K562 (cell line): Measurements from ENCODE around the gene RPL14. TPM values are rescaled to one million over a fixed set of nuclear protein-coding genes. Genes with fewer than 3 reads are reported as not detected.

Experiments
- ELF4 ChIP-seq: fragments of 450-650 bp; formaldehyde crosslinking; IDR thresholded peaks from 2 replicates; pipeline ENCODE4 v1.4.0; 2022; ENCODE audit warnings: missing genetic modification characterization
- KAT7 ChIP-seq: sonication (generic); formaldehyde crosslinking; IDR thresholded peaks from 2 replicates; pipeline ENCODE4 v1.8.0; 2022; ENCODE audit warnings: missing genetic modification reagents, mild to moderate bottlenecking, borderline replicate concordance
- MYC ChIP-seq, 2 experiments: fragments of 250-450 bp in 1 of 2; sonication (Bioruptor Pico) in 1 of 2; IDR thresholded peaks; 2 replicates each; pipeline versions ENCODE4 v1.5.1 to v1.6.1; 2012 to 2021; ENCODE audit warnings: low read depth in 2 of 2, borderline replicate concordance in 1 of 2, improper control_type of control experiment in 1 of 2, low read length in 1 of 2, mild to moderate bottlenecking in 1 of 2, moderate library complexity in 1 of 2
- NCOA6 ChIP-seq: fragments of 450-650 bp; IDR thresholded peaks from 2 replicates; pipeline ENCODE4 v1.6.1; 2017; ENCODE audit warnings: mild to moderate bottlenecking
- SMARCA4 ChIP-seq: fragments of 450-650 bp; IDR thresholded peaks from 2 replicates; pipeline ENCODE4 v1.6.1; 2016
- SREBF1 ChIP-seq: fragments of 150-350 bp; IDR thresholded peaks from 2 replicates; pipeline ENCODE4 v1.6.1; 2014; ENCODE audit warnings: antibody characterized with exemption, low read depth, low read length, borderline replicate concordance
- TOE1 ChIP-seq, 2 experiments: fragments of 450-650 bp in 1 of 2; sonication (generic) in 1 of 2; formaldehyde crosslinking in 1 of 2; IDR thresholded peaks; 2 replicates each; pipeline versions ENCODE4 v1.7.1 to v1.8.0; 2016 to 2022; ENCODE audit warnings: borderline replicate concordance in 2 of 2, mild to moderate bottlenecking in 2 of 2, antibody characterized with exemption in 1 of 2, inconsistent platforms in 1 of 2, low read depth in 1 of 2, missing genetic modification reagents in 1 of 2, moderate library complexity in 1 of 2
- WHSC1 ChIP-seq: IDR thresholded peaks from one replicate; pipeline ENCODE4 v1.6.1; 2012; ENCODE audit warnings: low read length, control low read depth, inconsistent platforms
- ZNF12 ChIP-seq: sonication (generic); formaldehyde crosslinking; IDR thresholded peaks from 2 replicates; pipeline ENCODE4 v1.4.0; 2020; ENCODE audit warnings: mild to moderate bottlenecking, missing genetic modification reagents
- ZNF253 ChIP-seq: fragments of 250-450 bp; sonication (Bioruptor Pico); conservative IDR thresholded peaks from 2 replicates; pipeline ENCODE4 v1.6.1; 2021; ENCODE audit warnings: mild to moderate bottlenecking
- polyA plus RNA-seq, 8 experiments: library from polyadenylated mRNA; depleted of rRNA in 4 of 8; stranded (reverse) in 5 of 8; unstranded in 3 of 8; fragments of >200 nt; fragmentation: Nextera tagmentation in 2 of 8; fragmentation: Illumina TruSeq in 1 of 8; extraction: Ambion mirVana in 2 of 8; extraction: Trizol in 1 of 8; gene quantifications; 2 replicates each; pipeline versions ENCODE4 v1.2.1 to v1.2.3, GENCODE V29; 2011 to 2014; ENCODE audit warnings: inconsistent platforms in 1 of 8, missing spikeins in 1 of 8
- total RNA-seq, 7 experiments: library from RNA; depleted of rRNA in 6 of 7; stranded (reverse); fragments of >200 nt in 6 of 7; fragmentation: Illumina TruSeq in 2 of 7; extraction: Trizol in 2 of 7; gene quantifications; 2 replicates each; pipeline versions ENCODE4 v1.2.1 to v1.2.3, GENCODE V29; 2011 to 2021; ENCODE audit warnings: low replicate concordance in 1 of 7
- TF ChIP-seq, protein P1 (sequence below): fragments of 450-650 bp; IDR thresholded peaks from 2 replicates; pipeline ENCODE4 v1.6.1; 2016; ENCODE audit warnings: mild to moderate bottlenecking, moderate library complexity
- TF ChIP-seq, protein P2 (sequence below): sonication (generic); IDR thresholded peaks from 2 replicates; pipeline ENCODE4 v1.6.1; 2016
- TF ChIP-seq, protein P3 (sequence below): sonication (generic); formaldehyde crosslinking; IDR thresholded peaks from 2 replicates; pipeline ENCODE4 v1.8.1; 2023; ENCODE audit warnings: mild to moderate bottlenecking, missing genetic modification reagents

RPL14 gene
- total and polyA plus RNA-seq, 9 of the 15 experiments (the other 6 are each of a cell fraction or from before 2014, with no cell fraction given), result 851 to 4,649 (median 2,133) TPM

GRCh38 chr3:40452562-40452875 is 4.6 kb upstream of the RPL14 start (continued):
- TF ChIP-seq, protein P1, sequence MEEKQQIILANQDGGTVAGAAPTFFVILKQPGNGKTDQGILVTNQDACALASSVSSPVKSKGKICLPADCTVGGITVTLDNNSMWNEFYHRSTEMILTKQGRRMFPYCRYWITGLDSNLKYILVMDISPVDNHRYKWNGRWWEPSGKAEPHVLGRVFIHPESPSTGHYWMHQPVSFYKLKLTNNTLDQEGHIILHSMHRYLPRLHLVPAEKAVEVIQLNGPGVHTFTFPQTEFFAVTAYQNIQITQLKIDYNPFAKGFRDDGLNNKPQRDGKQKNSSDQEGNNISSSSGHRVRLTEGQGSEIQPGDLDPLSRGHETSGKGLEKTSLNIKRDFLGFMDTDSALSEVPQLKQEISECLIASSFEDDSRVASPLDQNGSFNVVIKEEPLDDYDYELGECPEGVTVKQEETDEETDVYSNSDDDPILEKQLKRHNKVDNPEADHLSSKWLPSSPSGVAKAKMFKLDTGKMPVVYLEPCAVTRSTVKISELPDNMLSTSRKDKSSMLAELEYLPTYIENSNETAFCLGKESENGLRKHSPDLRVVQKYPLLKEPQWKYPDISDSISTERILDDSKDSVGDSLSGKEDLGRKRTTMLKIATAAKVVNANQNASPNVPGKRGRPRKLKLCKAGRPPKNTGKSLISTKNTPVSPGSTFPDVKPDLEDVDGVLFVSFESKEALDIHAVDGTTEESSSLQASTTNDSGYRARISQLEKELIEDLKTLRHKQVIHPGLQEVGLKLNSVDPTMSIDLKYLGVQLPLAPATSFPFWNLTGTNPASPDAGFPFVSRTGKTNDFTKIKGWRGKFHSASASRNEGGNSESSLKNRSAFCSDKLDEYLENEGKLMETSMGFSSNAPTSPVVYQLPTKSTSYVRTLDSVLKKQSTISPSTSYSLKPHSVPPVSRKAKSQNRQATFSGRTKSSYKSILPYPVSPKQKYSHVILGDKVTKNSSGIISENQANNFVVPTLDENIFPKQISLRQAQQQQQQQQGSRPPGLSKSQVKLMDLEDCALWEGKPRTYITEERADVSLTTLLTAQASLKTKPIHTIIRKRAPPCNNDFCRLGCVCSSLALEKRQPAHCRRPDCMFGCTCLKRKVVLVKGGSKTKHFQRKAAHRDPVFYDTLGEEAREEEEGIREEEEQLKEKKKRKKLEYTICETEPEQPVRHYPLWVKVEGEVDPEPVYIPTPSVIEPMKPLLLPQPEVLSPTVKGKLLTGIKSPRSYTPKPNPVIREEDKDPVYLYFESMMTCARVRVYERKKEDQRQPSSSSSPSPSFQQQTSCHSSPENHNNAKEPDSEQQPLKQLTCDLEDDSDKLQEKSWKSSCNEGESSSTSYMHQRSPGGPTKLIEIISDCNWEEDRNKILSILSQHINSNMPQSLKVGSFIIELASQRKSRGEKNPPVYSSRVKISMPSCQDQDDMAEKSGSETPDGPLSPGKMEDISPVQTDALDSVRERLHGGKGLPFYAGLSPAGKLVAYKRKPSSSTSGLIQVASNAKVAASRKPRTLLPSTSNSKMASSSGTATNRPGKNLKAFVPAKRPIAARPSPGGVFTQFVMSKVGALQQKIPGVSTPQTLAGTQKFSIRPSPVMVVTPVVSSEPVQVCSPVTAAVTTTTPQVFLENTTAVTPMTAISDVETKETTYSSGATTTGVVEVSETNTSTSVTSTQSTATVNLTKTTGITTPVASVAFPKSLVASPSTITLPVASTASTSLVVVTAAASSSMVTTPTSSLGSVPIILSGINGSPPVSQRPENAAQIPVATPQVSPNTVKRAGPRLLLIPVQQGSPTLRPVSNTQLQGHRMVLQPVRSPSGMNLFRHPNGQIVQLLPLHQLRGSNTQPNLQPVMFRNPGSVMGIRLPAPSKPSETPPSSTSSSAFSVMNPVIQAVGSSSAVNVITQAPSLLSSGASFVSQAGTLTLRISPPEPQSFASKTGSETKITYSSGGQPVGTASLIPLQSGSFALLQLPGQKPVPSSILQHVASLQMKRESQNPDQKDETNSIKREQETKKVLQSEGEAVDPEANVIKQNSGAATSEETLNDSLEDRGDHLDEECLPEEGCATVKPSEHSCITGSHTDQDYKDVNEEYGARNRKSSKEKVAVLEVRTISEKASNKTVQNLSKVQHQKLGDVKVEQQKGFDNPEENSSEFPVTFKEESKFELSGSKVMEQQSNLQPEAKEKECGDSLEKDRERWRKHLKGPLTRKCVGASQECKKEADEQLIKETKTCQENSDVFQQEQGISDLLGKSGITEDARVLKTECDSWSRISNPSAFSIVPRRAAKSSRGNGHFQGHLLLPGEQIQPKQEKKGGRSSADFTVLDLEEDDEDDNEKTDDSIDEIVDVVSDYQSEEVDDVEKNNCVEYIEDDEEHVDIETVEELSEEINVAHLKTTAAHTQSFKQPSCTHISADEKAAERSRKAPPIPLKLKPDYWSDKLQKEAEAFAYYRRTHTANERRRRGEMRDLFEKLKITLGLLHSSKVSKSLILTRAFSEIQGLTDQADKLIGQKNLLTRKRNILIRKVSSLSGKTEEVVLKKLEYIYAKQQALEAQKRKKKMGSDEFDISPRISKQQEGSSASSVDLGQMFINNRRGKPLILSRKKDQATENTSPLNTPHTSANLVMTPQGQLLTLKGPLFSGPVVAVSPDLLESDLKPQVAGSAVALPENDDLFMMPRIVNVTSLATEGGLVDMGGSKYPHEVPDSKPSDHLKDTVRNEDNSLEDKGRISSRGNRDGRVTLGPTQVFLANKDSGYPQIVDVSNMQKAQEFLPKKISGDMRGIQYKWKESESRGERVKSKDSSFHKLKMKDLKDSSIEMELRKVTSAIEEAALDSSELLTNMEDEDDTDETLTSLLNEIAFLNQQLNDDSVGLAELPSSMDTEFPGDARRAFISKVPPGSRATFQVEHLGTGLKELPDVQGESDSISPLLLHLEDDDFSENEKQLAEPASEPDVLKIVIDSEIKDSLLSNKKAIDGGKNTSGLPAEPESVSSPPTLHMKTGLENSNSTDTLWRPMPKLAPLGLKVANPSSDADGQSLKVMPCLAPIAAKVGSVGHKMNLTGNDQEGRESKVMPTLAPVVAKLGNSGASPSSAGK, result peak; percentile 42
- peak; percentile 81 for TF ChIP-seq TOE1 (IDR thresholded peaks at IDR 0.05; ENCODE audit: borderline replicate concordance)
- TF ChIP-seq TOE1 (CRISPR knock-in tag; IDR thresholded peaks at IDR 0.05; ENCODE audit: borderline replicate concordance, low read depth), result no peak
- 0 out of 2 replicates have a peak, but pooled peaks have one; percentile 19 for TF ChIP-seq SMARCA4
- TF ChIP-seq, protein P2, sequence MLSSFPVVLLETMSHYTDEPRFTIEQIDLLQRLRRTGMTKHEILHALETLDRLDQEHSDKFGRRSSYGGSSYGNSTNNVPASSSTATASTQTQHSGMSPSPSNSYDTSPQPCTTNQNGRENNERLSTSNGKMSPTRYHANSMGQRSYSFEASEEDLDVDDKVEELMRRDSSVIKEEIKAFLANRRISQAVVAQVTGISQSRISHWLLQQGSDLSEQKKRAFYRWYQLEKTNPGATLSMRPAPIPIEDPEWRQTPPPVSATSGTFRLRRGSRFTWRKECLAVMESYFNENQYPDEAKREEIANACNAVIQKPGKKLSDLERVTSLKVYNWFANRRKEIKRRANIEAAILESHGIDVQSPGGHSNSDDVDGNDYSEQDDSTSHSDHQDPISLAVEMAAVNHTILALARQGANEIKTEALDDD, result peak; percentile 57
- no peak for TF ChIP-seq SREBF1
- no peak for TF ChIP-seq ZNF253 (CRISPR knock-in tag)
- 0 out of 2 replicates have a peak, but pooled peaks have one; percentile 19 for TF ChIP-seq ZNF12 (CRISPR knock-in tag)
- TF ChIP-seq NCOA6, result 0 out of 2 replicates have a peak, but pooled peaks have one; percentile 49
- TF ChIP-seq WHSC1, result no peak
- peak; percentile 84; the same call in 1 of the 2 replicates for TF ChIP-seq KAT7 (CRISPR knock-in tag)
- TF ChIP-seq, protein P3, sequence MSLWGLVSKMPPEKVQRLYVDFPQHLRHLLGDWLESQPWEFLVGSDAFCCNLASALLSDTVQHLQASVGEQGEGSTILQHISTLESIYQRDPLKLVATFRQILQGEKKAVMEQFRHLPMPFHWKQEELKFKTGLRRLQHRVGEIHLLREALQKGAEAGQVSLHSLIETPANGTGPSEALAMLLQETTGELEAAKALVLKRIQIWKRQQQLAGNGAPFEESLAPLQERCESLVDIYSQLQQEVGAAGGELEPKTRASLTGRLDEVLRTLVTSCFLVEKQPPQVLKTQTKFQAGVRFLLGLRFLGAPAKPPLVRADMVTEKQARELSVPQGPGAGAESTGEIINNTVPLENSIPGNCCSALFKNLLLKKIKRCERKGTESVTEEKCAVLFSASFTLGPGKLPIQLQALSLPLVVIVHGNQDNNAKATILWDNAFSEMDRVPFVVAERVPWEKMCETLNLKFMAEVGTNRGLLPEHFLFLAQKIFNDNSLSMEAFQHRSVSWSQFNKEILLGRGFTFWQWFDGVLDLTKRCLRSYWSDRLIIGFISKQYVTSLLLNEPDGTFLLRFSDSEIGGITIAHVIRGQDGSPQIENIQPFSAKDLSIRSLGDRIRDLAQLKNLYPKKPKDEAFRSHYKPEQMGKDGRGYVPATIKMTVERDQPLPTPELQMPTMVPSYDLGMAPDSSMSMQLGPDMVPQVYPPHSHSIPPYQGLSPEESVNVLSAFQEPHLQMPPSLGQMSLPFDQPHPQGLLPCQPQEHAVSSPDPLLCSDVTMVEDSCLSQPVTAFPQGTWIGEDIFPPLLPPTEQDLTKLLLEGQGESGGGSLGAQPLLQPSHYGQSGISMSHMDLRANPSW (CRISPR knock-in tag), result no peak
- no peak for TF ChIP-seq MYC (IDR thresholded peaks at IDR 0.05; ENCODE audit: low read depth, low read length)
- 0 out of 2 replicates have a peak, but pooled peaks have one; percentile 60 for TF ChIP-seq MYC (CRISPR knock-in tag; IDR thresholded peaks at IDR 0.05; ENCODE audit: borderline replicate concordance, low read depth)
- no peak for TF ChIP-seq ELF4 (CRISPR knock-in tag)
